GM12878 (cell line): ENCODE results near the gene DKKL1.
A peak's percentile ranks its signal among the peaks of the same experiment; 100 is the strongest.

ENCODE experiments used
- BACH1 ChIP-seq: fragments of 450-650 bp; IDR thresholded peaks from 2 replicates; pipeline ENCODE4 v1.6.1; 2017; ENCODE audit warnings: mild to moderate bottlenecking, borderline replicate concordance
- BHLHE40 ChIP-seq, 2 experiments: fragments of 450-650 bp in 1 of 2; IDR thresholded peaks; 2 replicates each; pipeline ENCODE4 v1.6.1; 2011 to 2017; ENCODE audit warnings: low read depth in 2 of 2, borderline replicate concordance in 1 of 2, improper control_type of control experiment in 1 of 2, low read length in 1 of 2, mild to moderate bottlenecking in 1 of 2
- BRCA1 ChIP-seq: IDR thresholded peaks from 2 replicates; pipeline ENCODE4 v1.6.1; 2011; ENCODE audit warnings: low read depth, low read length, improper control_type of control experiment
- CEBPB ChIP-seq, 2 experiments: fragments of 150-350 bp in 1 of 2; IDR thresholded peaks; 2 replicates each; pipeline ENCODE4 v1.6.1; 2012 to 2014; ENCODE audit warnings: low read depth in 2 of 2, low read length in 2 of 2, borderline replicate concordance in 1 of 2, inconsistent platforms in 1 of 2
- EP300 ChIP-seq, 2 experiments: fragments of 150-350 bp in 1 of 2; IDR thresholded peaks; 2 replicates each; pipeline ENCODE4 v1.6.1; 2011 to 2012; ENCODE audit warnings: low read depth in 2 of 2, low read length in 2 of 2, borderline replicate concordance in 1 of 2, improper control_type of control experiment in 1 of 2, inconsistent platforms in 1 of 2; ENCODE audit not compliant: control insufficient read depth in 1 of 2
- JUND ChIP-seq: IDR thresholded peaks from 2 replicates; pipeline ENCODE4 v1.6.1; 2012; ENCODE audit warnings: low read depth, mild to moderate bottlenecking, low read length, improper control_type of control experiment, moderate library complexity
- TAF1 ChIP-seq: IDR thresholded peaks from 2 replicates; pipeline ENCODE4 v1.6.1; 2011; ENCODE audit warnings: mild to moderate bottlenecking, low read depth, low read length, borderline replicate concordance
- ZNF274 ChIP-seq: IDR thresholded peaks from one replicate; pipeline ENCODE4 v1.8.0; 2011; ENCODE audit not compliant: insufficient read length, insufficient read depth
- TF ChIP-seq, protein P1 (sequence below), 3 experiments: IDR thresholded peaks in 2 of 3; conservative IDR thresholded peaks in 1 of 3; 2 replicates each; pipeline ENCODE4 v1.5.1; 2011; ENCODE audit warnings: low read depth in 3 of 3, low read length in 3 of 3, mild to moderate bottlenecking in 3 of 3, control low read depth in 2 of 3, moderate library complexity in 2 of 3, inconsistent platforms in 1 of 3, mixed read lengths in 1 of 3; ENCODE audit not compliant: control insufficient read depth in 2 of 3, insufficient read depth in 1 of 3; ENCODE audit errors: extremely low read depth in 1 of 3
- TF ChIP-seq, protein P2 (sequence below): IDR thresholded peaks from 2 replicates; pipeline ENCODE4 v1.6.1; 2012; ENCODE audit warnings: mild to moderate bottlenecking, low read depth, low read length
- TF ChIP-seq, protein P3 (sequence below): IDR thresholded peaks from 2 replicates; pipeline ENCODE4 v1.6.1; 2011; ENCODE audit warnings: low read depth, low read length, improper control_type of control experiment, borderline replicate concordance
- TF ChIP-seq, protein P4 (sequence below): IDR thresholded peaks from 2 replicates; pipeline ENCODE4 v1.6.1; 2012; ENCODE audit warnings: low read depth, low read length, improper control_type of control experiment
- TF ChIP-seq, protein P5 (sequence below): fragments of 450-650 bp; IDR thresholded peaks from 2 replicates; pipeline ENCODE4 v1.6.1; 2016; ENCODE audit warnings: mild to moderate bottlenecking, moderate library complexity, borderline replicate concordance

DNA sequence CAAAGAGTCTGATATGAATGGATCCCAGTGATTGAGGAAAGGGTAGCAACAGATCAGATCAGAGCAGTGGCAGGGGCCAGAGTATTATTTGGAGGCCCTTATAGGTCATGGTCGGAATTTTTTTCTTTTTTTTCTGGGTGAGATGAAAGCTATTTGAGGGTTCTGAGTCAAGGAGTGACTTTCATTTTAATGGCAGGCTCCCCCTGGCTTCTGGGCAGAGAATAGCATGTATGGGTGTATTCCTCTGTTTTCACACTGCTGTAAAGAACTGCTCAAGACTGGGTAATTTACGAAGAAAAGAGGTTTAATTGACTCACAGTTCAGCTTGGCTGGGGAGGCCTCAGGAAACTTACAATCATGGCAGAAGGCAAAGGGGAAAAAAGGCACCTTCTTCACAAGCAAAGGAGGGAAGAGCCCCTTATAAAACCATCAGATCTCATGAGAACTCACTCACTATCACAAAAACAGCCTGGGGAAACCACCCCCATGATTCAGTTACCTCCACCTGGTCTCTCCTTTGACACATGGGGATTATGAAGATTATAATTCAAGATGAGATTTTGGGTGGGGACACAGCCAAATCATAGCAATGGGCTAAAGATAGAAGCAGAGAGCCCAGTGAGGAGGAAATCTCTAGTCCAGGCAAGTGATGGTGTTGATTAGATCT is 35.7 kb upstream of the DKKL1 start:
- TF ChIP-seq, protein P1, sequence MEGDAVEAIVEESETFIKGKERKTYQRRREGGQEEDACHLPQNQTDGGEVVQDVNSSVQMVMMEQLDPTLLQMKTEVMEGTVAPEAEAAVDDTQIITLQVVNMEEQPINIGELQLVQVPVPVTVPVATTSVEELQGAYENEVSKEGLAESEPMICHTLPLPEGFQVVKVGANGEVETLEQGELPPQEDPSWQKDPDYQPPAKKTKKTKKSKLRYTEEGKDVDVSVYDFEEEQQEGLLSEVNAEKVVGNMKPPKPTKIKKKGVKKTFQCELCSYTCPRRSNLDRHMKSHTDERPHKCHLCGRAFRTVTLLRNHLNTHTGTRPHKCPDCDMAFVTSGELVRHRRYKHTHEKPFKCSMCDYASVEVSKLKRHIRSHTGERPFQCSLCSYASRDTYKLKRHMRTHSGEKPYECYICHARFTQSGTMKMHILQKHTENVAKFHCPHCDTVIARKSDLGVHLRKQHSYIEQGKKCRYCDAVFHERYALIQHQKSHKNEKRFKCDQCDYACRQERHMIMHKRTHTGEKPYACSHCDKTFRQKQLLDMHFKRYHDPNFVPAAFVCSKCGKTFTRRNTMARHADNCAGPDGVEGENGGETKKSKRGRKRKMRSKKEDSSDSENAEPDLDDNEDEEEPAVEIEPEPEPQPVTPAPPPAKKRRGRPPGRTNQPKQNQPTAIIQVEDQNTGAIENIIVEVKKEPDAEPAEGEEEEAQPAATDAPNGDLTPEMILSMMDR (IDR thresholded peaks at IDR 0.05 in 2 of 3, conservative IDR thresholded peaks at IDR 0.05 in 1 of 3; ENCODE audit: control insufficient read depth in 2 of 3, extremely low read depth in 1 of 3, insufficient read depth in 1 of 3, low read depth in 3 of 3, low read length in 3 of 3), result peak; percentile 45 to 69 (median 63)
- TF ChIP-seq, protein P2, sequence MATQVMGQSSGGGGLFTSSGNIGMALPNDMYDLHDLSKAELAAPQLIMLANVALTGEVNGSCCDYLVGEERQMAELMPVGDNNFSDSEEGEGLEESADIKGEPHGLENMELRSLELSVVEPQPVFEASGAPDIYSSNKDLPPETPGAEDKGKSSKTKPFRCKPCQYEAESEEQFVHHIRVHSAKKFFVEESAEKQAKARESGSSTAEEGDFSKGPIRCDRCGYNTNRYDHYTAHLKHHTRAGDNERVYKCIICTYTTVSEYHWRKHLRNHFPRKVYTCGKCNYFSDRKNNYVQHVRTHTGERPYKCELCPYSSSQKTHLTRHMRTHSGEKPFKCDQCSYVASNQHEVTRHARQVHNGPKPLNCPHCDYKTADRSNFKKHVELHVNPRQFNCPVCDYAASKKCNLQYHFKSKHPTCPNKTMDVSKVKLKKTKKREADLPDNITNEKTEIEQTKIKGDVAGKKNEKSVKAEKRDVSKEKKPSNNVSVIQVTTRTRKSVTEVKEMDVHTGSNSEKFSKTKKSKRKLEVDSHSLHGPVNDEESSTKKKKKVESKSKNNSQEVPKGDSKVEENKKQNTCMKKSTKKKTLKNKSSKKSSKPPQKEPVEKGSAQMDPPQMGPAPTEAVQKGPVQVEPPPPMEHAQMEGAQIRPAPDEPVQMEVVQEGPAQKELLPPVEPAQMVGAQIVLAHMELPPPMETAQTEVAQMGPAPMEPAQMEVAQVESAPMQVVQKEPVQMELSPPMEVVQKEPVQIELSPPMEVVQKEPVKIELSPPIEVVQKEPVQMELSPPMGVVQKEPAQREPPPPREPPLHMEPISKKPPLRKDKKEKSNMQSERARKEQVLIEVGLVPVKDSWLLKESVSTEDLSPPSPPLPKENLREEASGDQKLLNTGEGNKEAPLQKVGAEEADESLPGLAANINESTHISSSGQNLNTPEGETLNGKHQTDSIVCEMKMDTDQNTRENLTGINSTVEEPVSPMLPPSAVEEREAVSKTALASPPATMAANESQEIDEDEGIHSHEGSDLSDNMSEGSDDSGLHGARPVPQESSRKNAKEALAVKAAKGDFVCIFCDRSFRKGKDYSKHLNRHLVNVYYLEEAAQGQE, result no peak
- TF ChIP-seq BRCA1 (no peak), EP300 (IDR thresholded peaks at IDR 0.05; ENCODE audit: borderline replicate concordance in 1 of 2, control insufficient read depth in 1 of 2, low read depth in 2 of 2, low read length in 2 of 2) (no peak), ZNF274 (no peak), TAF1 (no peak), BHLHE40 (IDR thresholded peaks at IDR 0.05; ENCODE audit: borderline replicate concordance in 1 of 2, low read depth in 2 of 2, low read length in 1 of 2) (no peak), JUND (no peak), CEBPB (IDR thresholded peaks at IDR 0.05; ENCODE audit: borderline replicate concordance in 1 of 2, low read depth in 2 of 2, low read length in 2 of 2) (no peak), BACH1 (no peak)
- TF ChIP-seq, protein P3, sequence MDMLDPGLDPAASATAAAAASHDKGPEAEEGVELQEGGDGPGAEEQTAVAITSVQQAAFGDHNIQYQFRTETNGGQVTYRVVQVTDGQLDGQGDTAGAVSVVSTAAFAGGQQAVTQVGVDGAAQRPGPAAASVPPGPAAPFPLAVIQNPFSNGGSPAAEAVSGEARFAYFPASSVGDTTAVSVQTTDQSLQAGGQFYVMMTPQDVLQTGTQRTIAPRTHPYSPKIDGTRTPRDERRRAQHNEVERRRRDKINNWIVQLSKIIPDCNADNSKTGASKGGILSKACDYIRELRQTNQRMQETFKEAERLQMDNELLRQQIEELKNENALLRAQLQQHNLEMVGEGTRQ, result no peak
- TF ChIP-seq, protein P4, sequence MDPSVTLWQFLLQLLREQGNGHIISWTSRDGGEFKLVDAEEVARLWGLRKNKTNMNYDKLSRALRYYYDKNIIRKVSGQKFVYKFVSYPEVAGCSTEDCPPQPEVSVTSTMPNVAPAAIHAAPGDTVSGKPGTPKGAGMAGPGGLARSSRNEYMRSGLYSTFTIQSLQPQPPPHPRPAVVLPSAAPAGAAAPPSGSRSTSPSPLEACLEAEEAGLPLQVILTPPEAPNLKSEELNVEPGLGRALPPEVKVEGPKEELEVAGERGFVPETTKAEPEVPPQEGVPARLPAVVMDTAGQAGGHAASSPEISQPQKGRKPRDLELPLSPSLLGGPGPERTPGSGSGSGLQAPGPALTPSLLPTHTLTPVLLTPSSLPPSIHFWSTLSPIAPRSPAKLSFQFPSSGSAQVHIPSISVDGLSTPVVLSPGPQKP, result no peak
- TF ChIP-seq, protein P5, sequence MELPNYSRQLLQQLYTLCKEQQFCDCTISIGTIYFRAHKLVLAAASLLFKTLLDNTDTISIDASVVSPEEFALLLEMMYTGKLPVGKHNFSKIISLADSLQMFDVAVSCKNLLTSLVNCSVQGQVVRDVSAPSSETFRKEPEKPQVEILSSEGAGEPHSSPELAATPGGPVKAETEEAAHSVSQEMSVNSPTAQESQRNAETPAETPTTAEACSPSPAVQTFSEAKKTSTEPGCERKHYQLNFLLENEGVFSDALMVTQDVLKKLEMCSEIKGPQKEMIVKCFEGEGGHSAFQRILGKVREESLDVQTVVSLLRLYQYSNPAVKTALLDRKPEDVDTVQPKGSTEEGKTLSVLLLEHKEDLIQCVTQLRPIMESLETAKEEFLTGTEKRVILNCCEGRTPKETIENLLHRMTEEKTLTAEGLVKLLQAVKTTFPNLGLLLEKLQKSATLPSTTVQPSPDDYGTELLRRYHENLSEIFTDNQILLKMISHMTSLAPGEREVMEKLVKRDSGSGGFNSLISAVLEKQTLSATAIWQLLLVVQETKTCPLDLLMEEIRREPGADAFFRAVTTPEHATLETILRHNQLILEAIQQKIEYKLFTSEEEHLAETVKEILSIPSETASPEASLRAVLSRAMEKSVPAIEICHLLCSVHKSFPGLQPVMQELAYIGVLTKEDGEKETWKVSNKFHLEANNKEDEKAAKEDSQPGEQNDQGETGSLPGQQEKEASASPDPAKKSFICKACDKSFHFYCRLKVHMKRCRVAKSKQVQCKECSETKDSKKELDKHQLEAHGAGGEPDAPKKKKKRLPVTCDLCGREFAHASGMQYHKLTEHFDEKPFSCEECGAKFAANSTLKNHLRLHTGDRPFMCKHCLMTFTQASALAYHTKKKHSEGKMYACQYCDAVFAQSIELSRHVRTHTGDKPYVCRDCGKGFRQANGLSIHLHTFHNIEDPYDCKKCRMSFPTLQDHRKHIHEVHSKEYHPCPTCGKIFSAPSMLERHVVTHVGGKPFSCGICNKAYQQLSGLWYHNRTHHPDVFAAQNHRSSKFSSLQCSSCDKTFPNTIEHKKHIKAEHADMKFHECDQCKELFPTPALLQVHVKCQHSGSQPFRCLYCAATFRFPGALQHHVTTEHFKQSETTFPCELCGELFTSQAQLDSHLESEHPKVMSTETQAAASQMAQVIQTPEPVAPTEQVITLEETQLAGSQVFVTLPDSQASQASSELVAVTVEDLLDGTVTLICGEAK, result no peak
